HepG2 (cell line): ENCODE measurements around the gene SNX9. TPM values are rescaled to one million over a fixed set of nuclear protein-coding genes. Genes with fewer than 3 reads are reported as not detected.

Source experiments
- ARID2 ChIP-seq: sonication (generic); formaldehyde crosslinking; IDR thresholded peaks from 2 replicates; pipeline ENCODE4 v1.8.1; 2022; ENCODE audit warnings: mild to moderate bottlenecking, missing genetic modification reagents, borderline replicate concordance
- BRD4 ChIP-seq: sonication (generic); formaldehyde crosslinking; IDR thresholded peaks from 2 replicates; pipeline ENCODE4 v1.4.0; 2020; ENCODE audit warnings: missing genetic modification reagents
- CBX5 ChIP-seq: sonication (generic); formaldehyde crosslinking; IDR thresholded peaks from 2 replicates; pipeline ENCODE4 v1.4.0; 2020; ENCODE audit warnings: missing genetic modification reagents, borderline replicate concordance
- FOXM1 ChIP-seq: sonication (generic); formaldehyde crosslinking; IDR thresholded peaks from 2 replicates; pipeline ENCODE4 v1.5.0; 2020; ENCODE audit warnings: missing genetic modification reagents
- FOXP4 ChIP-seq: sonication (generic); formaldehyde crosslinking; IDR thresholded peaks from 2 replicates; pipeline ENCODE4 v1.4.0; 2020; ENCODE audit warnings: missing genetic modification reagents
- MEIS1 ChIP-seq: sonication (generic); formaldehyde crosslinking; IDR thresholded peaks from 2 replicates; pipeline ENCODE4 v1.9.0; 2021; ENCODE audit warnings: mild to moderate bottlenecking, missing genetic modification reagents, moderate library complexity, borderline replicate concordance
- MXD1 ChIP-seq: sonication (generic); formaldehyde crosslinking; IDR thresholded peaks from 2 replicates; pipeline ENCODE4 v1.4.0; 2020; ENCODE audit warnings: mild to moderate bottlenecking, missing genetic modification reagents
- REL ChIP-seq: sonication (generic); formaldehyde crosslinking; conservative IDR thresholded peaks from 2 replicates; pipeline ENCODE4 v1.8.0; 2022; ENCODE audit warnings: mild to moderate bottlenecking, missing genetic modification reagents, moderate library complexity
- SP5 ChIP-seq: IDR thresholded peaks from 2 replicates; pipeline ENCODE4 v1.6.1; 2016; ENCODE audit warnings: low read depth, borderline replicate concordance
- SPEN ChIP-seq: sonication (generic); formaldehyde crosslinking; IDR thresholded peaks from 2 replicates; pipeline ENCODE4 v1.5.1; 2020; ENCODE audit warnings: low read depth, mild to moderate bottlenecking, missing genetic modification reagents
- XRCC5 ChIP-seq: fragments of 200-400 bp; formaldehyde crosslinking; optimal IDR thresholded peaks from 2 replicates; pipeline ENCODE3; 2017; ENCODE audit warnings: mild to moderate bottlenecking, low read length
- ZFP41 ChIP-seq: sonication (generic); formaldehyde crosslinking; IDR thresholded peaks from 2 replicates; pipeline ENCODE4 v1.4.0; 2020; ENCODE audit warnings: mild to moderate bottlenecking, missing genetic modification reagents, borderline replicate concordance
- ZHX1 ChIP-seq: sonication (generic); formaldehyde crosslinking; IDR thresholded peaks from 2 replicates; pipeline ENCODE4 v1.8.1; 2022; ENCODE audit warnings: low read depth, mild to moderate bottlenecking, missing genetic modification reagents
- ZIK1 ChIP-seq: sonication (generic); formaldehyde crosslinking; IDR thresholded peaks from 2 replicates; pipeline ENCODE4 v1.5.0; 2020; ENCODE audit warnings: mild to moderate bottlenecking, low read depth, missing genetic modification reagents, borderline replicate concordance
- ZNF121 ChIP-seq: sonication (generic); formaldehyde crosslinking; IDR thresholded peaks from 2 replicates; pipeline ENCODE4 v1.5.0; 2020; ENCODE audit warnings: mild to moderate bottlenecking, missing genetic modification reagents
- ZNF30 ChIP-seq: sonication (generic); formaldehyde crosslinking; IDR thresholded peaks from 2 replicates; pipeline ENCODE4 v1.5.0; 2020; ENCODE audit warnings: mild to moderate bottlenecking, missing genetic modification reagents
- ZNF557 ChIP-seq: sonication (generic); formaldehyde crosslinking; IDR thresholded peaks from 2 replicates; pipeline ENCODE4 v1.4.0; 2020; ENCODE audit warnings: missing genetic modification reagents
- ZNF562 ChIP-seq: sonication (generic); formaldehyde crosslinking; IDR thresholded peaks from 2 replicates; pipeline ENCODE4 v1.8.0; 2022; ENCODE audit warnings: missing genetic modification reagents, borderline replicate concordance
- ZNF678 ChIP-seq: sonication (generic); formaldehyde crosslinking; IDR thresholded peaks from 2 replicates; pipeline ENCODE4 v1.4.0; 2020; ENCODE audit warnings: mild to moderate bottlenecking, missing genetic modification reagents
- ZNF710 ChIP-seq: sonication (generic); formaldehyde crosslinking; IDR thresholded peaks from 2 replicates; pipeline ENCODE4 v1.5.0; 2020; ENCODE audit warnings: mild to moderate bottlenecking, missing genetic modification reagents, borderline replicate concordance
- ZNF766 ChIP-seq: sonication (generic); formaldehyde crosslinking; IDR thresholded peaks from 2 replicates; pipeline ENCODE4 v1.5.0; 2020; ENCODE audit warnings: missing genetic modification reagents, borderline replicate concordance
- ZNF772 ChIP-seq: sonication (generic); formaldehyde crosslinking; IDR thresholded peaks from 2 replicates; pipeline ENCODE4 v1.5.0; 2020; ENCODE audit warnings: mild to moderate bottlenecking, missing genetic modification reagents
- polyA plus RNA-seq, 8 experiments: library from polyadenylated mRNA; depleted of rRNA in 3 of 8; stranded (reverse) in 7 of 8; unstranded in 1 of 8; fragments of >200 nt; fragmentation: Illumina TruSeq in 4 of 8; extraction: Trizol in 4 of 8; gene quantifications; 2 replicates each; pipeline versions ENCODE4 v1.2.1 to v1.2.3, GENCODE V29; 2011 to 2016; ENCODE audit warnings: low read depth in 4 of 8, missing spikeins in 1 of 8, mixed read lengths in 1 of 8; ENCODE audit not compliant: insufficient read depth in 1 of 8
- total RNA-seq, 5 experiments: library from RNA; depleted of rRNA; stranded (reverse); fragments of >200 nt; fragmentation: Illumina TruSeq; extraction: Trizol; gene quantifications; 2 replicates each; pipeline ENCODE4 v1.2.3, GENCODE V29; 2016; ENCODE audit warnings: low read depth in 1 of 5

Gene SNX9
- total and polyA plus RNA-seq, 2 of the 13 experiments (the other 11 are each of a cell fraction or from before 2014, with no cell fraction given), result 21.9 to 36.0 TPM

GRCh38 chr6:157981395-157982101 is 158.5 kb downstream of the SNX9 start, which contains the start of gene SYNJ2 (continued):
- peak; percentile 29 for TF ChIP-seq ZHX1 (CRISPR knock-in tag)
- peak; percentile 82 for TF ChIP-seq XRCC5
- TF ChIP-seq ZNF766 (CRISPR knock-in tag), result 0 out of 2 replicates have a peak, but pooled peaks have one; percentile 40
- TF ChIP-seq REL, result 0 out of 2 replicates have a peak, but pooled peaks have one; percentile 80
- TF ChIP-seq BRD4 (CRISPR knock-in tag), result 0 out of 2 replicates have a peak, but pooled peaks have one; percentile 16
- no peak for TF ChIP-seq ZNF30
- peak; percentile 52; the same call in 1 of the 2 replicates for TF ChIP-seq ZNF678 (CRISPR knock-in tag)
- no peak for TF ChIP-seq ZNF121 (CRISPR knock-in tag)
- TF ChIP-seq ARID2, result no peak; the same call in 1 of the 2 replicates
- peak; percentile 68; the same call in 1 of the 2 replicates for TF ChIP-seq ZNF710 (CRISPR knock-in tag)
- TF ChIP-seq CBX5 (CRISPR knock-in tag), result no peak
- peak; percentile 13; the same call in 1 of the 2 replicates for TF ChIP-seq ZNF562
- peak; percentile 92 for TF ChIP-seq ZNF772 (CRISPR knock-in tag)
- TF ChIP-seq FOXM1 (CRISPR knock-in tag), result 0 out of 2 replicates have a peak, but pooled peaks have one; percentile 21
- TF ChIP-seq ZFP41 (CRISPR knock-in tag), result 0 out of 2 replicates have a peak, but pooled peaks have one; percentile 48
- TF ChIP-seq MXD1 (CRISPR knock-in tag), result peak; percentile 51
- TF ChIP-seq ZIK1 (CRISPR knock-in tag), result 0 out of 2 replicates have a peak, but pooled peaks have one; percentile 47
- TF ChIP-seq MEIS1 (CRISPR knock-in tag), result no peak; the same call in 1 of the 2 replicates
- peak; percentile 15; the same call in 1 of the 2 replicates for TF ChIP-seq SP5
- TF ChIP-seq FOXP4 (CRISPR knock-in tag), result peak; percentile 9; the same call in 1 of the 2 replicates
- 0 out of 2 replicates have a peak, but pooled peaks have one; percentile 49 for TF ChIP-seq ZNF557 (CRISPR knock-in tag)
- TF ChIP-seq SPEN (CRISPR knock-in tag), result no peak; the same call in 1 of the 2 replicates
